A549 (cell line): ENCODE measurements around the gene TUG1. TPM values are rescaled to one million over a fixed set of nuclear protein-coding genes. Genes with fewer than 3 reads are reported as not detected.

Experiments
- ATAC-seq, 2 experiments: fragments of 200-7000 bp in 1 of 2; fragments of >200 bp in 1 of 2; cut with Nextera tagmentation in 1 of 2; cut with Tn5 transposase in 1 of 2; 3 replicates each; pipeline versions ENCODE4 v1.8.0 to v1.9.1; 2018 to 2020; ENCODE audit warnings: mild to moderate bottlenecking in 1 of 2, moderate library complexity in 1 of 2
- CTCF ChIA-PET: fragments of 300-600 bp; sonication (Branson Sonifier 250); formaldehyde crosslinking; extraction: SDS; loops from one replicate; lab custom pipeline; 2021; ENCODE audit warnings: antibody characterized with exemption, inconsistent platforms; lab: Yijun Ruan, JAX
- POLR2A ChIA-PET: fragments of 350-600 bp; formaldehyde crosslinking; extraction: SDS; loops from one replicate; lab custom pipeline; 2021; ENCODE audit warnings: antibody characterized with exemption, inconsistent platforms; lab: Yijun Ruan, JAX
- DNase-seq, 2 experiments: peaks; one replicate each; pipeline versions ENCODE4 v3.0.0 to v3.0.0-alpha.2; 2011 to 2016; ENCODE audit warnings: low read depth in 1 of 2, low spot score in 1 of 2
- FAIRE-seq: peaks from 2 replicates; lab custom pipeline; 2011; peaks lifted over from hg19 to GRCh38; lab: Jason Lieb, UNC
- H3K27ac ChIP-seq, 2 experiments: fragments of >200 bp; sonication (Bioruptor Twin); formaldehyde crosslinking; 3 replicates each; pipeline ENCODE4 v1.5.1; 2016 to 2017
- H3K4me1 ChIP-seq: fragments of >200 bp; sonication (Bioruptor Twin); formaldehyde crosslinking; 3 replicates; pipeline ENCODE4 v1.6.1; 2016
- H3K4me2 ChIP-seq: fragments of >200 bp; sonication (Bioruptor Twin); formaldehyde crosslinking; 3 replicates; pipeline ENCODE4 v1.6.1; 2016
- H3K4me3 ChIP-seq: fragments of >200 bp; sonication (Bioruptor Twin); formaldehyde crosslinking; 3 replicates; pipeline ENCODE4 v1.5.1; 2016
- H3K9me3 ChIP-seq: fragments of >200 bp; sonication (Bioruptor Twin); formaldehyde crosslinking; 3 replicates; pipeline ENCODE4 v1.6.1; 2016
- BCL3 ChIP-seq: fragments of >200 bp; sonication (Bioruptor Twin); formaldehyde crosslinking; IDR thresholded peaks from 3 replicates; pipeline ENCODE4 v1.6.1; 2016
- BHLHE40 ChIP-seq: IDR thresholded peaks from 2 replicates; pipeline ENCODE4 v1.6.1; 2012; ENCODE audit warnings: low read depth, low read length, inconsistent platforms
- CHD4 ChIP-seq: fragments of 200-600 bp; sonication (generic); IDR thresholded peaks from 2 replicates; pipeline ENCODE4 v1.6.1; 2016; ENCODE audit warnings: antibody characterized with exemption, mild to moderate bottlenecking, borderline replicate concordance
- E2F6 ChIP-seq: IDR thresholded peaks from 2 replicates; pipeline ENCODE4 v1.6.1; 2012; ENCODE audit warnings: low read depth, borderline replicate concordance
- EHMT2 ChIP-seq: fragments of 200-600 bp; sonication (generic); IDR thresholded peaks from 2 replicates; pipeline ENCODE4 v1.6.1; 2016; ENCODE audit warnings: antibody characterized with exemption, low read depth, mild to moderate bottlenecking, moderate library complexity
- EP300 ChIP-seq, 2 experiments: fragments of >200 bp; sonication (Bioruptor Twin); formaldehyde crosslinking; IDR thresholded peaks; 2 replicates in 1 of 2; 3 replicates in 1 of 2; pipeline ENCODE4 v1.6.1; 2016 to 2017
- FOSB ChIP-seq: fragments of 250-450 bp; sonication (Bioruptor Pico); IDR thresholded peaks from 2 replicates; pipeline ENCODE4 v1.5.0; 2020; ENCODE audit warnings: mild to moderate bottlenecking, moderate library complexity
- FOXS1 ChIP-seq: fragments of 250-450 bp; sonication (Bioruptor Pico); IDR thresholded peaks from 2 replicates; pipeline ENCODE4 v1.5.0; 2020; ENCODE audit warnings: mild to moderate bottlenecking, moderate library complexity
- HEYL ChIP-seq: fragments of 250-450 bp; sonication (Bioruptor Pico); IDR thresholded peaks from 2 replicates; pipeline ENCODE4 v1.8.0; 2021; ENCODE audit warnings: mild to moderate bottlenecking, moderate library complexity
- HMGXB4 ChIP-seq: fragments of 250-450 bp; sonication (Bioruptor Pico); IDR thresholded peaks from 2 replicates; pipeline ENCODE4 v1.5.0; 2021; ENCODE audit warnings: mild to moderate bottlenecking, moderate library complexity, borderline replicate concordance
- MAFK ChIP-seq: fragments of 450-650 bp; IDR thresholded peaks from 2 replicates; pipeline ENCODE4 v1.6.1; 2014; ENCODE audit not compliant: partially characterized antibody
- MAX ChIP-seq: IDR thresholded peaks from 2 replicates; pipeline ENCODE4 v1.6.1; 2012
- NFE2L2 ChIP-seq: fragments of 150-350 bp; conservative IDR thresholded peaks from 2 replicates; pipeline ENCODE4 v1.6.1; 2014; ENCODE audit warnings: low read length
- NR3C1 ChIP-seq: fragments of >200 bp; sonication (Bioruptor Twin); formaldehyde crosslinking; IDR thresholded peaks from 3 replicates; pipeline ENCODE4 v1.6.1; 2017
- PHF8 ChIP-seq: fragments of 200-600 bp; sonication (generic); IDR thresholded peaks from 2 replicates; pipeline ENCODE4 v1.6.1; 2016; ENCODE audit warnings: low read depth, mild to moderate bottlenecking, antibody characterized with exemption, moderate library complexity, borderline replicate concordance
- POLR2A ChIP-seq: IDR thresholded peaks from 2 replicates; pipeline ENCODE4 v1.6.1; 2012; ENCODE audit warnings: mild to moderate bottlenecking, low read length
- POLR2AphosphoS2 ChIP-seq: conservative IDR thresholded peaks from 2 replicates; pipeline ENCODE4 v1.6.1; 2012; ENCODE audit warnings: low read length, improper control_type of control experiment, inconsistent platforms
- REST ChIP-seq: fragments of 200-600 bp; sonication (generic); IDR thresholded peaks from 2 replicates; pipeline ENCODE4 v1.6.1; 2016; ENCODE audit warnings: antibody characterized with exemption, mild to moderate bottlenecking, moderate library complexity
- SMC3 ChIP-seq: fragments of >200 bp; sonication (Bioruptor Twin); formaldehyde crosslinking; IDR thresholded peaks from 3 replicates; pipeline ENCODE4 v1.6.1; 2018; ENCODE audit warnings: inconsistent platforms
- SREBF2 ChIP-seq: fragments of 450-650 bp; IDR thresholded peaks from 2 replicates; pipeline ENCODE4 v1.6.1; 2014; ENCODE audit warnings: mild to moderate bottlenecking, moderate library complexity
- ZC3H11A ChIP-seq: fragments of 450-650 bp; IDR thresholded peaks from 2 replicates; pipeline ENCODE4 v1.6.1; 2014; ENCODE audit warnings: antibody characterized with exemption, mild to moderate bottlenecking
- ZFP36 ChIP-seq: fragments of 450-650 bp; IDR thresholded peaks from 2 replicates; pipeline ENCODE4 v1.6.1; 2014; ENCODE audit warnings: borderline replicate concordance; ENCODE audit not compliant: partially characterized antibody
- WGBS: methylation state at CpG from one replicate; pipeline ENCODE4 v1.1.6; 2017; ENCODE audit errors: missing lambda C conversion rate; 5-methylcytosine and 5-hydroxymethylcytosine counted together
- polyA plus RNA-seq, 4 experiments: library from polyadenylated mRNA; depleted of rRNA in 3 of 4; stranded (reverse); fragments of >200 nt; fragmentation: RNase III in 1 of 4; extraction: RNeasy Plus Mini Kit Qiagen cat#74134 plus additional on column Dnase treatment in 1 of 4; gene quantifications; 2 replicates in 3 of 4; 3 replicates in 1 of 4; pipeline ENCODE4 v1.2.3, GENCODE V29; 2011 to 2017

The TUG1 gene
- polyA plus RNA-seq, 2 of the 4 experiments (the other 2 are of a cell fraction) = 29.9 to 104 TPM

- TF ChIP-seq BCL3 (no peak), HEYL (CRISPR knock-in tag) (no peak), CHD4 (no peak)
These were observed 24.1 kb upstream of the TUG1 start (continued) for GRCh38 chr22:30944986-30945385.

- CTCF ChIA-PET = interaction anchor here (0.6 to 4.0 kb wide), 10 partner anchors 9 to 281 kb away, joined by 3 to 32 read pairs (median 6); partner anchors contain the start of genes MORC2 and TUG1
- WGBS = 93% methylated on average over 2 of the region's 2 CpGs
- Histone ChIP-seq H3K9me3 (no peaks in the 10 kb centered on the region), H3K4me2 (no peak overlapping the region), H3K4me3 (no peak overlapping the region), H3K27ac (no peak overlapping the region), H3K4me1 (no peaks in the 10 kb centered on the region)
- no peak for ATAC-seq
- POLR2A ChIA-PET = interaction anchor here (1.5 kb wide), 1 partner anchor 140 kb away, joined by 3 read pairs; no protein-coding TSS in a partner anchor
- DNase-seq = no peak
- no peak for TF ChIP-seq HEYL (CRISPR knock-in tag)
- TF ChIP-seq MAFK = no peak
- no peak for TF ChIP-seq NR3C1
- TF ChIP-seq POLR2A = no peak
- TF ChIP-seq EP300 (IDR thresholded peaks at IDR 0.05) = no peak
- TF ChIP-seq E2F6 = no peak
- no peak for TF ChIP-seq REST
- no peak for TF ChIP-seq ZC3H11A
- no peak for FAIRE-seq
These were observed 23.4 kb upstream of the TUG1 start for GRCh38 chr22:30945653-30946052.

GRCh38 chr22:30946354-30946753 is 22.7 kb upstream of the TUG1 start:
- no peak overlapping the region for H3K27ac ChIP-seq
- POLR2A ChIA-PET = interaction anchor here (1.5 kb wide), 1 partner anchor 139 kb away, joined by 3 read pairs; no protein-coding TSS in a partner anchor
- DNase-seq (no peak), ATAC-seq (no peak), FAIRE-seq (no peak)
- H3K4me1 ChIP-seq = no peaks in the 10 kb centered on the region
- TF ChIP-seq SMC3 = no peak
- TF ChIP-seq PHF8 = no peak
- TF ChIP-seq EHMT2 = no peak
- no peaks in the 10 kb centered on the region for H3K9me3 ChIP-seq
- no peak overlapping the region for H3K4me2 ChIP-seq
- 76% methylated on average over 7 of the region's 7 CpGs for WGBS
- H3K4me3 ChIP-seq = no peak overlapping the region
- CTCF ChIA-PET = interaction anchor here (0.7 to 4.0 kb wide), 15 partner anchors 8 to 312 kb away, joined by 3 to 32 read pairs (median 5); partner anchors contain the start of genes MORC2, SELENOM and TUG1

- Histone ChIP-seq H3K4me3 (no peak overlapping the region), H3K9me3 (no peaks in the 10 kb centered on the region), H3K27ac (no peak overlapping the region), H3K4me2 (no peak overlapping the region), H3K4me1 (no peaks in the 10 kb centered on the region)
- POLR2A ChIA-PET = no interaction called here
- FAIRE-seq = no peak
- CTCF ChIA-PET = interaction anchor here (0.7 to 4.0 kb wide), 13 partner anchors 9 to 312 kb away, joined by 3 to 32 read pairs (median 5); partner anchors contain the start of genes MORC2, SELENOM and TUG1
- ATAC-seq = no peak
- DNase-seq = no peak
- 82% methylated on average over 5 of the region's 5 CpGs for WGBS
- TF ChIP-seq SMC3 (no peak), BCL3 (no peak), EP300 (IDR thresholded peaks at IDR 0.05) (no peak), ZFP36 (no peak), SREBF2 (no peak), EHMT2 (no peak), HMGXB4 (CRISPR knock-in tag) (no peak), BHLHE40 (no peak), MAX (no peak), FOSB (CRISPR knock-in tag) (no peak), FOXS1 (CRISPR knock-in tag) (no peak), POLR2AphosphoS2 (no peak), NFE2L2 (no peak)
These were observed 21.8 kb upstream of the TUG1 start for GRCh38 chr22:30947173-30947815.
